Lower leg skin (tissue), 4 donors: ENCODE results near the gene CAMK2G. TPM values are rescaled to one million over a fixed set of nuclear protein-coding genes. Genes with fewer than 3 reads are reported as not detected.

ENCODE experiments used
- DNase-seq, 2 donors: peaks; one replicate each; pipeline ENCODE4 v3.0.0-alpha.2; 2019; ENCODE audit warnings: low spot score in 2 of 2
- H3K4me3 ChIP-seq: fragments of 200-600 bp; sonication (generic); 2 replicates; pipeline ENCODE4 v1.5.1; 2017; ENCODE audit warnings: mild to moderate bottlenecking, low read depth; ENCODE audit not compliant: poor library complexity, severe bottlenecking
- POLR2A ChIP-seq, 2 donors: fragments of 450-650 bp; IDR thresholded peaks; one replicate each; pipeline ENCODE4 v1.6.1; 2016 to 2017; ENCODE audit warnings: antibody characterized with exemption in 2 of 2, mild to moderate bottlenecking in 1 of 2, moderate library complexity in 1 of 2
- WGBS, 2 donors: methylation state at CpG; one replicate each; pipeline ENCODE4 v1.1.5; 2018; 5-methylcytosine and 5-hydroxymethylcytosine counted together
- intact Hi-C: fragments of 100-400 bp; cut with DNase I; formaldehyde crosslinking; loops from one replicate; pipeline ENCODE4 v1.15.0; 2023; ENCODE audit warnings: low total_unique reads
- total RNA-seq, 4 donors: library from RNA; depleted of rRNA; stranded (reverse); fragments of >200 nt; gene quantifications; one replicate each; pipeline ENCODE4 v1.1.0, GENCODE V29; 2016
- TF ChIP-seq, protein P1 (sequence below), 3 donors: fragments of 450-650 bp; IDR thresholded peaks; one replicate each; pipeline ENCODE4 v1.5.1; 2016; ENCODE audit warnings: antibody characterized with exemption in 3 of 3, mild to moderate bottlenecking in 3 of 3, moderate library complexity in 2 of 3

The CAMK2G gene
- total RNA-seq, 4 donors from 2014 or later: 20.0 to 27.9 (median 24.2) TPM

DNA sequence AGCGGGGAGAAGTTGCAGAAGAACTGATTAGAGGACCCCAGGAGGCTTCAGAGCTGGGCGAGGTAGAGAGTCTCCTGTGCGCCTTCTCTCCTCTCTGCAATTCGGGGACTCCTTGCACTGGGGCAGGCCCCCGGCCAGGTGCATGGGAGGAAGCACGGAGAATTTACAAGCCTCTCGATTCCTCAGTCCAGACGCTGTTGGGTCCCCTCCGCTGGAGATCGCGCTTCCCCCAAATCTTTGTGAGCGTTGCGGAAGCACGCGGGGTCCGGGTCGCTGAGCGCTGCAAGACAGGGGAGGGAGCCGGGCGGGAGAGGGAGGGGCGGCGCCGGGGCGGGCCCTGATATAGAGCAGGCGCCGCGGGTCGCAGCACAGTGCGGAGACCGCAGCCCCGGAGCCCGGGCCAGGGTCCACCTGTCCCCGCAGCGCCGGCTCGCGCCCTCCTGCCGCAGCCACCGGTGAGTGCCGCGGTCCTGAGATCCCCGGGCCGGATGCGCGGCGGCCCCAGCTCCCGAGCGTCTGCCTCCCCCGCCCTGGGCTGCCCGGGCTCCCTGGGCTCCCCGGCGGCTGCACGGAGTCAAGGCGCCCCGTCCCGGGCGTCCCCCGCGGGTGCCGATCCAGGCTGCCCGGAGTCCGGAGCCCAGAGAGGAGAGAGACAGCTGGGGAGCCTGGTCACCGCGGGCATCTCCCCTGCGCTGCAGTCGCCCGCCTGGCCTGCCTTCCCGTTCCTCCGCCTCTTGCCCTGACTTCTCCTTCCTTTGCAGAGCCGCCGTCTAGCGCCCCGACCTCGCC is 36.6 kb upstream of the CAMK2G start, which contains the start of gene PLAU:
TSS of gene PLAU (plus strand) at position 369 of the 789 bp plus-strand sequence. CDS start 424 bp downstream, outside the sequence.
- intact Hi-C loops: no loop called here
- TF ChIP-seq, protein P1, sequence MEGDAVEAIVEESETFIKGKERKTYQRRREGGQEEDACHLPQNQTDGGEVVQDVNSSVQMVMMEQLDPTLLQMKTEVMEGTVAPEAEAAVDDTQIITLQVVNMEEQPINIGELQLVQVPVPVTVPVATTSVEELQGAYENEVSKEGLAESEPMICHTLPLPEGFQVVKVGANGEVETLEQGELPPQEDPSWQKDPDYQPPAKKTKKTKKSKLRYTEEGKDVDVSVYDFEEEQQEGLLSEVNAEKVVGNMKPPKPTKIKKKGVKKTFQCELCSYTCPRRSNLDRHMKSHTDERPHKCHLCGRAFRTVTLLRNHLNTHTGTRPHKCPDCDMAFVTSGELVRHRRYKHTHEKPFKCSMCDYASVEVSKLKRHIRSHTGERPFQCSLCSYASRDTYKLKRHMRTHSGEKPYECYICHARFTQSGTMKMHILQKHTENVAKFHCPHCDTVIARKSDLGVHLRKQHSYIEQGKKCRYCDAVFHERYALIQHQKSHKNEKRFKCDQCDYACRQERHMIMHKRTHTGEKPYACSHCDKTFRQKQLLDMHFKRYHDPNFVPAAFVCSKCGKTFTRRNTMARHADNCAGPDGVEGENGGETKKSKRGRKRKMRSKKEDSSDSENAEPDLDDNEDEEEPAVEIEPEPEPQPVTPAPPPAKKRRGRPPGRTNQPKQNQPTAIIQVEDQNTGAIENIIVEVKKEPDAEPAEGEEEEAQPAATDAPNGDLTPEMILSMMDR (IDR thresholded peaks at IDR 0.05): no peak
- no peak for TF ChIP-seq POLR2A (IDR thresholded peaks at IDR 0.05)
- H3K4me3 ChIP-seq: peak within 1 kb of the TSS; percentile 47
- 1 to 2% methylated on average over 23 to 25 of the region's 74 CpGs for WGBS, 2 donors
- DNase-seq: peak in 1 of 2 donors; percentile 92

DNA sequence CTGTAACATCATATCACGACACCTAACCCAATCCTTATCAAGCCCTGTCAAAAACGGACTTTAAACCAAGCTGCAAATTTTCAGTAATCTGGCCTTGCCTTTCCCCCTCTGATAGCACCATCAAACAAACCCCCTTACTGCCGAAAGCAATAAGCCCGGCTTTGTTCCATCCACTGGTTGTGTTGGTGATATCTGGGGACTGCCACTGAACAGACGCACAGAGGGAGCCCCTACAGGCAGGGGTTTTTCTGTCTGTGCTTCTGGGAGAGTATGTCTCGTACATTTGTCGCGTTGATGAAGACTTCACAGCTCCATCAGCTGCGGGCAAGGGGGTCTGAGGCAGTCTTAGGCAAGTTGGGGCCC is 36.0 kb upstream of the CAMK2G start:
- H3K4me3 ChIP-seq: peak overlapping the region; percentile 47
- intact Hi-C loops: no loop called here
- no peak for DNase-seq
- TF ChIP-seq, protein P1 (IDR thresholded peaks at IDR 0.05): no peak
- no peak for TF ChIP-seq POLR2A (IDR thresholded peaks at IDR 0.05)
- 23 to 30% methylated on average over 9 of the region's 9 CpGs for WGBS, 2 donors

- 67% methylated on average over 4 of the region's 4 CpGs for WGBS, 2 donors
- TF ChIP-seq, protein P1 (IDR thresholded peaks at IDR 0.05): no peak
- no peak overlapping the region for H3K4me3 ChIP-seq
- no peak for DNase-seq
- intact Hi-C loops: no loop called here
These were observed 35.3 kb upstream of the CAMK2G start for GRCh38 chr10:73909540-73910115.

DNA sequence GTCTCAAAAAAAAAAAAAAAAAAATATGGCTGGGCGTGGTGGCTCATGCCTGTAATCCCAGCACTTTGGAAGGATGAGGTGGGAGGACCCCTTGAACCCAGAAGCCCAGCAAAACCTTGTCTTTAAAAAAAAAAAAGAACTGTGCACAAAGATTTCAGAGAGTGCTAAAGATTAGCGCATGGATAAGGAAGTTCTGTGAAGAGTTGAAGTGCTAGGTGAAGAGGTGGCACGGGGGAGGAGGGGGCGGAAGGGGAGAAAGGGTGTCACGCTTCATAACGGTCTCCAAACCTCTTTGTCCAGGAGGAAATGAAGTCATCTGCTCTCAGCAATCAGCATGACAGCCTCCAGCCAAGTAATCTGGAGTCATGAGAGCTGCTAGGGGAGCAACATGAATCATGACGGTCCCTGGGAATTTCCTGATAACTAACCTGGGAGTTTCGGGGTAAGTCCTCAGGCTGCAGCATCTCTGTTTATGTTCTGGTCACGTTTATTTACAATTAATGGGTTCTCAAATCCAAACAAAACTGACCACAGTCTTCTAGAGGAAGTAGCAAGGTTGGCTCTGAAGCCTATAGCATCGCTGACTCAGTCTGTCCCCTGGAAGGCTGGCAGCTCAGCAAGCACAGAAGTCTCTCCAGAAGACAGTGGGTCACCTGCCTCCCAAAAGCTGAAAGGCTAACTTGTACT is 34.6 kb upstream of the CAMK2G start:
- H3K4me3 ChIP-seq: no peak overlapping the region
- intact Hi-C loops: no loop called here
- WGBS, 2 donors: 24 to 25% methylated on average over 10 of the region's 10 CpGs
- TF ChIP-seq, protein P1 (IDR thresholded peaks at IDR 0.05): no peak
- TF ChIP-seq POLR2A (IDR thresholded peaks at IDR 0.05): no peak
- peak in 1 of 2 donors; percentile 55 for DNase-seq

- TF ChIP-seq, protein P1 (IDR thresholded peaks at IDR 0.05): no peak
- TF ChIP-seq POLR2A (IDR thresholded peaks at IDR 0.05): no peak
- intact Hi-C loops: no loop called here
- peak in 1 of 2 donors; percentile 71 for DNase-seq
- H3K4me3 ChIP-seq: no peak overlapping the region
- WGBS, 2 donors: 76 to 77% methylated on average over 6 of the region's 6 CpGs
These were observed 33.6 kb upstream of the CAMK2G start for GRCh38 chr10:73907841-73908517.
